ENCODE results near the gene GALNT7. TPM values are rescaled to one million over a fixed set of nuclear protein-coding genes. Genes with fewer than 3 reads are reported as not detected.

Gene GALNT7
- total and polyA plus RNA-seq, 2 of the 13 experiments (the other 11 are each of a cell fraction or from before 2014, with no cell fraction given): 0.08 to 0.13 TPM

DNA sequence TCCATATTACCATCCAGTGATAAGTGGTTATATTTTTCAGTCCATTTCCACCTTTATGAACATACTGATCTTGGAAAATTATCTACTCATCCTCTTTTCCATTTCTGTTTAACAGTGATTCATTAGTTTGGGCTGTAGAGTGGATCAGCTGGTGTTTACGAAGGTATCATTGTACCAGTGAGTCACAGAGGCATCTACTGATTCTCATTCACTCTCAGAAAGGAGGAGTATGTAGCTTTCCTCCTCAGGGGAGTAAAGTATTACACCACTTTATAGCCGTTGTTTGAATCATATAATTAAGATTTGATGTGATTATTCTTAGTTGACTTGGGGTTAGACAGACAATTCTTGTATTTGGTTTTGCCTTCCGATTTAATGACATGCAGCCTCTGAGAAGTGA is 74.7 kb downstream of the GALNT7 start:
- 0% methylated on average over 3 of the region's 3 CpGs for WGBS (ENCODE audit: low lambda C conversion rate)
- Histone ChIP-seq H3K4me2 (ENCODE audit: low read depth, low read length) (no peak overlapping the region), H4K20me1 (ENCODE audit: insufficient read depth, low read length) (no peaks in the 10 kb centered on the region), H3K4me3 (replicated peaks in 1 of 3; ENCODE audit: insufficient read depth in 1 of 3, low read depth in 2 of 3, low read length in 3 of 3) (no peak overlapping the region), H3K4me1 (ENCODE audit: insufficient read depth, low read length) (no peaks in the 10 kb centered on the region), H3K36me3 (replicated peaks in 1 of 2; ENCODE audit: control insufficient read depth in 1 of 2, insufficient read depth in 2 of 2, low read length in 2 of 2) (no peaks in the 10 kb centered on the region), H3K27me3 (ENCODE audit: control insufficient read depth in 1 of 2, insufficient read depth in 2 of 2, low read length in 2 of 2) (no peaks in the 10 kb centered on the region), H2AFZ (ENCODE audit: low read length) (no peak overlapping the region), H3K9me3 (ENCODE audit: low read length) (no peaks in the 10 kb centered on the region), H3K79me2 (ENCODE audit: insufficient read depth, low read length) (no peaks in the 10 kb centered on the region), H3K9ac (ENCODE audit: insufficient read depth, low read depth, low read length) (no peak overlapping the region), H3K27ac (ENCODE audit: extremely low read length, insufficient read depth, low read length) (no peak overlapping the region)
- TF ChIP-seq HIVEP1 (CRISPR knock-in tag; IDR thresholded peaks at IDR 0.05): no peak
- no peak for TF ChIP-seq ZNF879 (CRISPR knock-in tag; IDR thresholded peaks at IDR 0.05)
- TF ChIP-seq MAFG (CRISPR knock-in tag; IDR thresholded peaks at IDR 0.05): no peak
- TF ChIP-seq SPEN (CRISPR knock-in tag; IDR thresholded peaks at IDR 0.05; ENCODE audit: low read depth): no peak
- no peak for TF ChIP-seq FOXC1 (CRISPR knock-in tag; IDR thresholded peaks at IDR 0.05; ENCODE audit: borderline replicate concordance)
- no peak for TF ChIP-seq HNRNPUL1 (IDR thresholded peaks at IDR 0.05; ENCODE audit: low read depth, low read length)
- TF ChIP-seq ZNF362 (CRISPR knock-in tag; IDR thresholded peaks at IDR 0.05; ENCODE audit: borderline replicate concordance): no peak
- no peak for TF ChIP-seq ZNF530 (CRISPR knock-in tag; IDR thresholded peaks at IDR 0.05; ENCODE audit: low read depth)
- no peak for TF ChIP-seq PAWR (CRISPR knock-in tag; IDR thresholded peaks at IDR 0.05; ENCODE audit: borderline replicate concordance)
- no peak for TF ChIP-seq HOXA3 (CRISPR knock-in tag; IDR thresholded peaks at IDR 0.05)
- TF ChIP-seq CCAR2 (optimal IDR thresholded peaks at IDR 0.05; ENCODE audit: low read depth, low read length): no peak
- no peak for DNase-seq (ENCODE audit: low spot score)
- ChIA-PET CTCF (ENCODE audit: low intra/inter-chr PET ratio, low total read pairs) (no interaction called here), POLR2A (no interaction called here)
- no peak for FAIRE-seq
- intact Hi-C loops (cut with micrococcal nuclease; ENCODE audit: unreplicated experiment): no loop called here
- in situ Hi-C loops (cut with HindIII; ENCODE audit: extremely low pct_ligation_motif_present, low pct_unique_long_range_greater_than_20kb): no loop called here
- no TSS peak for BruUV-seq (replicated peaks)
- ATAC-seq: no peak

All from HepG2 (cell line).